Embryonic facial prominence (tissue), 1 donor: ENCODE results near the gene DHCR24.

Source experiments
- DNase-seq: peaks from one replicate; pipeline ENCODE4 v3.0.0-alpha.2; 2016; ENCODE audit errors: extremely low spot score

The DHCR24 gene

DNA sequence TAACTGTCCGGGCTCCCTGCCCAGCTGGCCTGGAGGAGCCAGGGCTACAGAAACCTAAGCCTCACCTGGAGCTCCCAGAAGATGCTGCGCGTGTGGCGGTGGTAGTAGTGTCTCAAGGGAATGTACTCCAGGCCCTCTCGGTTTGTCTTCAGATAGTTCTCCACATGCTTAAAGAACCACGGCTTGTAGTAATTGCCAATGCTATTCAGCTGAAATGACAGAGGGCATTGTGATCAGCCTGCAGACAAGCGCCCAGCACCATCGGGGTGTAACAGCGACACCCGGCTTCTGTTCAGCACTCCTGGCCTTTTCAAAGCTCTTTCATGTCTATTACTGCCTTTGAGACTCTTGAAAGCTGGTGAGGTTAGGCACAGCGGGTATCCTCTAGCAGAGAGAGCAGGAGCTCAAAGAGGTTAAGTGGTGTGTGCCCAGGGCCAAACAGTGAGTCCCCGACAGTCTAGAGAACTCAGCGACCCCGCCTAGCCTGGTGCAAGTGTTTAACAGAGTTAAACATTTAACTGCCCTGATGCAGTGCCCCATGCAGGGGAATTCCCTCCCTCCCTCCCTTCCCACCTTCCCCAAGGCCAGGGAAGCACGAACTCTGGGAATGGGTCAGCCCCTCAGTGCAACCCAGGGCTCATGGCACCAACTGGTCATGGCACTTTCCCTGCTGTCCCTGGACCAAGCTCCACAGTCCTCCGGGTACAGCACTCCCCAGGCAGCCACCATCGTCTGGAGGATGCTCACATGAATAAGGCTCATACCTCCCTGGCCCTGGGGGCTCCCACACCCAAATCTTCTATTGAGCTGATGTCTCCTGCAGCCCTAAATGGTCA, 21.5 kb downstream of the DHCR24 start:
- DNase-seq = no peak

DNA sequence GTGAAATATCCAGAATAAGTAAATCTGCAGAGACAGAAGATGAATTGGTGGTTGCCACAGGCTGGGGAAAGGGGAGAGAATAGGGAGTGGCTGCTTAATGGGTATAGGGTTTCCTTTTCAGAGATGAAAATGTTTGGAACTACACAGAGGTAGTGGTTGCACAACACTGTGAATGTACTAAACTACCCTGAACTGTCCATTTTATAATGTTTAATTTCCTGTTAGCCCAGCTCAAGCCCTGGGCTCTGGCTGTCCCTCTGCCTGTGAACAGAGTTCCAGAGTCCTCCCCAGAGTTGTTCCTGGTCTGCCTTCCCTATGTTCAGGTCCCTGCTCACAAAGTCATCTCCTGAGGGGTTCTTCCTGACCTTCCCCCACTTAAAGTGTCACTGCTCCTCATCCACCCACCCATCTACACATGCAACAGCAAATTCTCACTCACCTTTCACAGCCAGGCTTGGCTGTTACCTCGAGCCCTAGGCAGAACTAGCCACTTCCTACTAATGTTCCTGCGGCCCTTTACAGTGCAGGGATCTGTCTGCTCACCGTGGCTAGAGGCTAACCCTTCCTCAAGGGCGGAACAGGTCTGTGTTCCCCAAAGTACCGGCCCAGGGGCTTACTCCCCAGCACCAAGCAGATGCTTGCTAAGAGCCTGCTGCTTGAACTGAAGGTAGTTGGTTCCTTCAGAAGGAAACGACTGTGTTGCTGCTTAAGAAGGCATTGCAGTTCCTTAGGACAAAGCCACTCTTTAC, 22.4 kb downstream of the DHCR24 start:
- no peak for DNase-seq

DNA sequence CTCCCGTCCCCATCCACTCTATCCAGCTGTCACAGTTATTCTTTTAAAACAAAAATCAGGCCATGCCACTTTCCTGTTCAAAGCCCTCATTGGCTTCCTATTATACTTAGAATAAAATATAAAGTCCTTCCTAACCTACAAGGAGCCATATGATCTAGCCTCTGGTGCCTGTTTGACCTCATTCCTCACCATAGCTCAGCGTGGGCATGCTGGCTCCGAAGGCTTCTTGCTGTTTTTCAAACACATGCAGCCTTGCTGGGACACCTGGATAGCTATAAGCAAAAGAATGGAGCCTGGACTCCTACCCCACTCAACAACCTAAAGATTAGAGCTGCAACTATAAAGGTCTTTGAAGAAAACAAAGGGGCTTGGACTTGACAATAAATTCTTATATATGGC, 23.7 kb downstream of the DHCR24 start:
- no peak for DNase-seq

DNA sequence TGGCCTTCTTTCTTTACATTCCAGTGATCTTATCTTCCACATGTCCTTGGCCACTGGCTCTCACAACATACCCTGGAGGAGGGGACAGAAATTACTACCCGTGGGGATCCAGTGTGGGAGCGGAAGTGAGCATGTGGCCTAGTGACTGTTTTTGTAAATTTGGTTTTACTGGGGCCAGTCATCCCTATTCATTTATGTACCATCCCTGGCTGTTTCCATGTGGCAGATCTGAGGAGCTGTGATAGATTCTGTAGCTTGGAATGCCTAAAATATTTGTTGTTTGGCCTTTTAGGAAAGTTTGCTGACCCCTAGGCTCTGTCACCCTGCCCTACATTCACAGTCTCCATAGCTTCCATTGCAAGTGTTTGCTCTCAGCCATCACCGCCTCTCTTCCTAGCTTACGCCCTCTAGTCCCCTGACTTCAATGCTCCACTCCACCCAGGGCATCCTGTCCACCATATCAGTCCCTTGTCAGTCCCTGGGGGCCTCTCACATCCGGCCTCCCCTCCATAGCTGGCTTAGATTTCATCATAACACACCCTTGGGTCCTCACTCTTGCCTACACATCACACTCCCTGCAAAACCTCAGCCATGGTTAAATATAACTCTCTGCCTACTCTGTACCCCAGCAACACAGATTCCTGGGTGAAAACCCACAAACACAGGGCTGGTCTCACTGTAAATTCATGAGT, 25.8 kb downstream of the DHCR24 start:
- no peak for DNase-seq

DNA sequence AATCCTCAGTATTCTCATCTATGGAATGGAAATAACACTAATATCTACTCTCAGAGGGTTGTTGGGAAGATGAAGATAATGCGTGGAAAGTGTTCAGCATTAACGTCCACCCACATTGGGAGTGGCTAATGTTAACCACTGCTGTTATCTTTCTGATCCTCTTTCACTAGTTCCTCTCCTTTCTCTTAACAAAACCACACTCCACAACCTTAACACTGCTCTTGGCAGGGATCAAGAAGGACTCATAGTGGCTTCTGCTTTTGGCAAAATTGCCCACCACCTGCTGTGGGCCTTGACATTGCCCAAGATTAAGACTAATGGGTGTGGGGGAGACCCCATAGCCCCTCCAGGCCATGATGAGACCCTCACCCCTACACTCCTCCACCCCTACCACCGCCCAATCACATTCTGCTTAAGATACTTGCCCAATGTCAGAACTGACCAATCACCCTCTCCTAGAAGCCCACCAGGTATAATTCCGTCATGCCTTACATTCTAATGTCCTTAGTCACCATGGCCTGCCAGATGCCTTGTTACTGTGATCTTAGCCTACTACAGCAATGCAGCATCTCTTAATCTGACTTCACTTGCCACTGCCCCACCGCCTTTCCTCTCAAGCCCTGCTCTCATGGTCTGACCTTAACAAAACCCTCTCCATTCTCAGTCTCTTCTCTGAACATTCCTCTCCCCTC, 27.1 kb downstream of the DHCR24 start:
- no peak for DNase-seq

DNA sequence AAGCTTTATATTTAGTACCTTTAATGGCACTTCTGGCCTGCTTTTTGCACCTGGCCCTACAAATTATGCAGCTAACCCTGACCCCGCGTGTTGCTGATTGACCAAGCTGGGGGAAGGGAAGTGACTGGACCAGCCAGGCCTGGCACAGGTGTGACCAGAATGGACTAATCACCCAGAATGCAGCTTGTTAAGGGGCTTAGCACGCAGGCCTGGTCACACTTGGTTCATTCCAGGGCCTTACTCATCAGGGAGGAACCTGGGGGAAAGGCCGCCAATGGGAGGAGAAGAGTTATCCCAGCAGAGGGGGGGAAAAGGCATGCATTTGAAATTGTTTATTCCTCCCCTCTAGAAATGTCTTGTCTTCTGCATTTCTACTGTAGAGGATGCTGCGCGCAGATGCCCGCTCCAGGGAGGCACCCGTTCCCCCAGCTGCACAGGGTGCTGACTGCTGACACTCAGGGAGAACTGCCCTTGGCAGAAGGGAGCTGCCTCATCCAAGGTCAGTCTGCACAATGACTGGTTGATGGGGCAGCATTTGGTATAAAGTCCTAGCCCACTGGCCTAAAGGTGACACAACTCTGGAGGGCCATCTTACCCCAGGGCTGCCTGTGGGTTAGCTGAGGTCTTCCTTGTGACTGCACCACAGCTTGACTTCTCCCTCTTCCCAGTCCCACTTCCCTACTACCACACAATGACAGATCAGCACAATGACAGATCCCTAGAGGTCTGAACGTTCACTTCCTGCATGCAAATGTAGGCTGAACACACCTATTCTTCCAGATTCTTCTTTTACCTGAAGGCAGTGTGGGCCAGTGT, 29.0 kb downstream of the DHCR24 start:
- DNase-seq = no peak

DNA sequence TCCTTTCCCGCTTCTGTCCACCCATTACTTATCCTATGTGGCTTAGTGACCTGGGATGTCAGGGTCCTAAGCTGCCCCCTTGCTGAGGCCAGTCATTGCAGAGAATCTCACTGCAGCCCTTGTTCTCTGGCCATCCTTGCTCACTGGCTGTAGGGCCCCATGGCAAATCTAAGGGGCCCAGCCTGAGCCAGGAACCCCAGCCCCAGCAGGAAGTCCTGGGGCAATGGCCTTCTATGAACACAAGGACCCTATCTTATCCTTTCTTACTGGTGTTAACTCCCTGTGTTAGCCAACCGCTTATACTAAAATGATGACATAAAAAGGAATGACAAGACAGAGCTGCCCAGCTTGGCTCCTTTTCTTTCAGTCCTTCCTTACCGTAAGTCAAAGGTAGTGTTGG, 29.9 kb downstream of the DHCR24 start:
- no peak for DNase-seq

DNA sequence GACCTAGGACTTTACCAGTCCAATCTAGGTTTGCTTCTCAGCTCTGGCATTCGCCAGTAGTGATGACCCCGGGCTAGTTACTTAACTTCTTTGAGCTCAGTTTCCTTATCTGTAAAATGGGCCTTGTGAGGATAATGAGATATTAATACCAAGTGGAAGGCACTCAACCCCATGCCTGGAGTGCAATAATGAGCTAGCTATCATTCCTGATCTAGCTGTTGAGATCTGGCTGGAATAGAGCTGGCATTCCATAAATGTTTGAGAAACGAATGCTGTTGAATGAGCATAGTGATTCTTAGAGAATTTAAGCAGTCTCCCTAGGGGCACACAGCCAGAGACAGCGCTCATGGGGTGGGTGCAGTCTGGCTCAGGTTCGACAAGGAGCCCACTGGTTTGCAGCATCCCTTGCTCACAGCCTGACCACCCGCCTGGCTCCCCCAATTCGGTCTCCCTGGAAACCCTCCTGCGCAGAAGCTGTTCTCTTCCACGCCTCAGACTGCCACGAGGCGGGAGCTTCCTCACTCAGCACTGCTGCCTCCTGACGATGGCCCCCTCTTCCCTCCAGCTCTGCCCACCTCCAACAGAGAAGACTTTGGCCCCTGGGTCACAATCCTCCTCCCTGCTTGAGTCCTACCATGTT, 32.5 kb downstream of the DHCR24 start:
- no peak for DNase-seq

DNA sequence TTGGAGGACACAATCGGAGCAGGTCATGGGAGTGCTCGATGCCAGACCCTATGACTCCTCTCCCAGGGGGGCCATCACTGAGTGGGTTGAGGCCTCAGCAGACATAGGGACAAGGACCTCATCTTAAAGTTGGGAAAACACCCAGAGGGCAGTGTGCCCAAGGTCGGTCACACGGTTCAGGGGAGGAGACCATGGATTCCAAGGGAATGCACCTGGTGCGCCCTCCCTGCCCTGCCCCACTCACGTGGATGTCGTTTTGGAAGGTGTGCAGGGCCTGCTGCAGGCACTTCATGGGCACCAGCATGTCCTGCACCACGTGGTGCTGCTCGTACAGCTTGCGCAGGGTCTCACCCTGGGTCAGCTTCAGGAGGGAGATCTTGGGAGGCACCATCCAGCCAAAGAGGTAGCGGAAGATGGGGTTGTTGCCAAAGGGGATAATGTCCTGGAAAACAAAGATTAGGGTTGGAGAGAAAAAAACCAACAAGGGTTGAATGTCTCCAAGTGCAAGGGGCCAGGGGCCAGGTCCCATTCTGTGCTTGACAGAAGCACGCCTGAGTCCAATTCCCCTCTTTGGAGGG, 33.1 kb downstream of the DHCR24 start:
- no peak for DNase-seq

DNA sequence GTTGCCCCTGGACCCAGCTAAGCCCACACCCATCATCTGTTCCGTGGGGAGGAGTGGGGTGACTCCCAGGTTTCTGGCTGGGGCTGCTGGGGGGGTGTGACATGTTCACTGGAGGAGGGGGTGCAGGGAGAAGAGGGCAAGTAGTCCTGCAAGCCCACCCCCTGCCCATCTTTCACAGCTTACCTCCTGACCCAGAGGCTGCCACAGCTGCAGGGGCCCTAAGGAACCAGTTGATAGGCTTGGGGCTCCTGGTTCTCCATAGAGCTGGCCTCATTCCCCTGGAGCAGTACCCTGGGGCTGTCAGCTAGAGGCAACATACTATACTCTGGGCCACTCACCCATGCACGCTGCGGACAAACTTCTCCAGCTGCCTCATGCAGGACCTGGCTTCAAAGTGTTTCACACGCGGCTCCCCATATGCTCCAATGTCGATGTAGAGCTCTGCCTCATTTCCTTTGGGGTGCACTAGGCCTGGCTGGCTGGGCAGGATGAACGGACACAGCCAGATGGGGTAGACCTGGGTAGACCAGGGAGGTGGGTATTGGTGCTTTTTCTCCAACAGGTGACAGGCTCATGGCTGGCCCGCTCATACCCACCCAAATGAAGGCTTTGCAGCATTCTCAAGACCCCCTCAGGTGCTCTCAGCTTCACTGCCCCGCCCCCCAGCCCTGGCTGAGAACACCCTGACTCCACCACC, 33.8 kb downstream of the DHCR24 start:
- DNase-seq = no peak

DNA sequence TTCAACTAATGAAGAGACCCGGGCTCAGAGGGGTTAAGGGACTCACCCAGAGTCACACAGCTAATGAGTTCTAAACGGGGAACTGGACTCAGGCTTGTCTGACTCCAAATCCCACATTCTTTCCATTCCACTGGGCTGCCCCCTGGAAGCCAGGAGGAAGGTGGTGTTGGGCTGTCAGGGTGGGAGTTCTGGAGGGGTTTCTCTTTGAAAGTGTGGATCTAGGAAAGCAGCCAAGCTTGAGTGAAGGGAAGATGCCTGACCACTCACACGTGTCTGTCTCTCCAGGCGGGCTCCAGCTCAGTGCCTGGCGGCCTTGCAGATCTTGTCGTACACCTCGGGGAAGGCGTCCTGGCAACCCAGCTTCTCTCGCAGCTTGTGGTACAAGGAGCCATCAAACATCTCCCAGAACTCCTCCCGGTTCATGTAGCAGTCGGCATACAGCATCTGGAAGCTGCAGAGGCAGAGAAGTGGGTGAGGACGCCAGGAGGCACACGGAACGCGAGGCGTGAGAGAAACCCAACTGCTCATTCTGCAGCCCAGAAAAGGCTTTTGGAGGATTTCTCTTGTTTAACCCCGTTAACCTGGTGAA, 35.0 kb downstream of the DHCR24 start:
- DNase-seq = no peak

DNA sequence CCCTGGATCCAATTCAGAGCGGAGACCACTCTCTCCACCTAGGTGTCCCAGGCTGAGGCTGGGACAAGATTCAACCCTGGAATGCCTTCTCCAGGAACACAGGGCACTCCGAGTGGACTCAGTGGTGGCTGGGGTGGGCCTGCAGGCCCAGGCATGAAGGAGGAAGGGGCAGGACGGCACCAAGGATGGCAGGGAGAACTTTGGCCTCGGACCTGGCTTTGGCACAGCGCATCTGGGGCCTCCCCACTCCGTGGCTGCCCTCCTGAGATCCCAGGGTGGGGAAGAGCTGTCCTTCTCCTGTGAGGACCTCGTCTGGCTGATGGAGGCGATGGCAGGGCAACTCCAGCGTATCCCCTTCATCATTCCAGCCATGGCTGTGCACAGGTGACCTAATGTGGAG, 35.6 kb downstream of the DHCR24 start:
- no peak for DNase-seq

DNA sequence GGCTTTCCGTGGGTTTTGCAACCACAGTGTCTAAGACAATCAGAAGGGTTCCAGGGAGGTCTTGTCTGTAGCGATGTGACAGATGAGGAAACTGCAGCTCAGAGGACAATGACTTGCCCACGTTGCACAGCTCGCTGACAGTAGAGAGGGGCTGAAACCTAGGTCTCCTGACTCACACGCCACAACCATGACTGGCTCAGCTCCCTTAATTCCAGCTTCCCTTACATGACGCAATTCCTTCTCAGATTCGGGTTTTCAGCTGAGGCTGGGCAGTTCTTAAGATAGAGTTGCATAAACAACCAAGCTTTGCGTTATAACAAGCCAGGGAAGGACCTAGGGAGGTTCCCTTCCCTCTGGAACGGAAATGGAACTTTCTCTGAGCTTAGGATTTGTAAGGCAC, 36.3 kb downstream of the DHCR24 start:
- no peak for DNase-seq

DNA sequence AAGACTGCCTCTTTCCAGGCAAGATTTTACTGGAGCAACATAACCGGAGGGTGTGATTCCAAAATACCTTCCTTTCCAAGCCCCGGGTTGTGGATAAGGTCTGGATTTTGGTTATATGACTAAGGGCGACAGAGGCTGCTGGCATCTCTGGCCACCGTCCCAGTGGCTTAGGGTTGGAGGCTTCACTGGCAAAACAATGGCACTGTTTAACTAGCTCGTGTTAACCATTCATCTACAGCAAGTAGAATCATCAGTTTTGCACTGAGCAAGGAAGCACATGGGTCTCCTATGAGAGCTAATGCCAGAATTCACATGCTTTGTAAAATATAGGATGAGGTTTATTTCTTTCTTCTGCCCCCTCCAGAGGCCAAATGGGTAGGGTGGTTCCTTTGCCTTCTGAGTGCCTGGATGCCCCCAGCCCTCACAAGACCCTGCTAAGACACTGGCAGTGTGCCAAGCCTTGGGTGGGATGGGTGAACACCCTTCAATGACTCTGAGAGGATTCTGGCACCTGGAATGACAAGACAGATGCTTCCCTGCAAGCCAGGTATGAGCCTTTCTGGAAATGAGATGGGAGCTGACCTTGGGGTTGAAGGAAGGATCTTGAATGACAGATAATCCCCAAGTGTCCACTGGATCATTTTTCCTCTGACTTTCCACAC, 36.8 kb downstream of the DHCR24 start:
- no peak for DNase-seq

DNA sequence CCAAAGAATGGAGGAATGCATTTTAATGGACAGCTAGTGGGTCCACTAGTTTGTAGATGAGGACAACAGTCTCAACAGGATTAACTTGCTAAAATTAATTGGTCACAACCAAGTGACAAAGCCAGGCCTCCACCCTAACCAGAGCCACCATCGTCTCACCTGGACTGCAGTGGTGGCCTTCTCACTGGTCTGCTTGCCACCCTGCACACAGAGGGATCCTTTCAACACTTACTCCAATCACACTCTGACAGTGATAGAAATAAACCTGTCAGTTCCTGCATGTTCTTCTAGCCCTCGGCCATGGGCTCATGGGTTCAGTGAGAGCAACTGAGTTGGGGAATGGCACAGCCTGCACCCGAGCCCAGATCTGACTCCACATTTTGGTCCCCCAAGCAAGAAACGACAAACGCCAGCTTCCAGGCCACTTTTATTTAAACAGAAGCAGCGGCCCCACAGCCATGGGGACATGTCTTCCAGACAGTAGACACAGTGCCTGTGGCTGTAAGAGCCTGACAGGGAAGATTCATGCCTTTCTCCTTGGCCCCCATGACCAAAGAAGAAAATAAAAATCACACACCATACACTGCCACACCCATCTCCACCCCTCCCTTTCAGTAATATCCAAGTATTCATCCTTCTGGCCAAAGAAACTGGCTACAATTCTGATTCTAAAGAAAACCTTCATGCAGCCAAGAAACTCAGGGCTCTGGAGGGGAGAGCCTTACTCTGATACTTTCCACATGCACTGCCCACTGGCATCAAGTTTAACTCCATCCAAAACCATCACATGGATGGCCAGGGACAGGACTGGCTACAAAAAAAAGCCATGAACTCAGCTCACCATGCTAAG, 37.6 kb downstream of the DHCR24 start:
- no peak for DNase-seq

DNA sequence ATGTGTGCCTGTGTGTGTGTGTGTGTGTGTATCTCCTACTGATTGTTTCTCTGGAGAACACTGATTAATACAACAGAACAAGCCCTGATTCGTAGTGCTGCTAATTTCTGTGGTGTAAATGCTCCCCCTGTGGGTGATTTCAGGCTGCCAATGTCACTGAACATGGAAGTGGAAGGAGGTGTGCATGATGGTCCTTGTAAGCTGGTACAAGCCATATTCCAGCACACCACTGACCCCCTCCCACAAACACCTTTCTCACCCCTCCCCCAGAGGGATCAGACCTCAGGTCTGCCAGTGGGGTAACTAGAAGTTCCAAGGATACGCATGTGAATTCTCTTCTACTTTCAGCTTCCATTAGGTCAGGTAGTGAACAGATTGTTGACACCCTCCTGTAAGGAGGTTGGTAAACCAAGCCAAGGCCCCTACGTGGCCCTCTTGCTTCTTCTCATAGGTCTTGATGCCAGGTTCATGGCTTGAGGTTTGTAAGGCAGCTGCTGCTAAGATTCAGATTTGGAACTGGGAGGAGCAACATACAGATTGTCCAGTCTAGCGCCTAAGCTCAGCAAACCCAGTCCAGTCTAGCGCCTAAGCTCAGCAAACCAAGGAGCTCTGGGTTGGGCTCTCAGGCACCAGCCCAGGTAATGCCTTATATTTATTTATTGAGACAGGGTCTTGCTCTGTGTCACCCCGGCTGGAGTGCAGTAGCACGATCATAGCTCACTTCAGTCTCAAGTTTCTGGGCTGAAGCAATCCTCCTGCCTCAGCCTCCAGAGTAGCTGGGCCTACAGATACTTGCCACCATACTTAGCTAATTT, 38.7 kb downstream of the DHCR24 start:
- no peak for DNase-seq

DNA sequence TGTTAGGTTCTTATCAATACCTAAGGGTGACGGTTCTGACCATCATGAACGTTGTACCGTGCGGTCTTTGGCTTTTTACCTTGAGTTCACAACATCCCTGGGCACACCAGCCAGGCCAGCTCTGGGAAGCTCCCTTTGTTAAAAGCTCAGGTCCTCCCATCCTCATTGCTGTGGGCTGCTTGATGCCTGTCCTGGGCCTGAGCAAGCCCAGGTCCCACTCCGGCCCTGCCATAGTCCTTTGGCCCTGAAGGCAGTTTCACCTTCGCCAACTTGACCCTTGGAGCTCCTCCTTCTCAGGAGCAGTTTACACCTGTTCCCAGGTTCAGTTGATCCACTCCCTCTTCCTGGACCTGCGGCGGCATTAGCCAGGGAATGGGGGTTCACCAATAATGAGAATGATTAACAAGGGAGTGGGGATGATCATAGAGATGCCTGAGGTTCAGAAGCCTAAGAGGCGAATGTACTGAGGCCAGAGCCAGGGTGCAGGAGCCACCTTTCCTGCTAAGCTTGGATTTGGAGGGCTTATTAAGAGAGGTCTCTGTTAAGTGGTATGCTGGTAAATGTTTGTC, 40.2 kb downstream of the DHCR24 start:
- DNase-seq = no peak
